ENCODE results near the gene TUBB4A. TPM values are rescaled to one million over a fixed set of nuclear protein-coding genes. Genes with fewer than 3 reads are reported as not detected.

The TUBB4A gene
- total and polyA plus RNA-seq, 7 donors: 0.44 to 6.4 (median 2.7) TPM

GRCh38 chr19:6471076-6471475 lies 31.0 kb downstream of the TUBB4A start:
- intact Hi-C loops (cut with DNase I): no loop called here
- WGBS, 3 donors: 74 to 84% (median 74%) methylated on average over 14 of the region's 14 CpGs
- H3K36me3 ChIP-seq (ENCODE audit: insufficient read depth in 1 of 2, low read depth in 1 of 2): no peaks in the 10 kb centered on the region
- no peaks in the 10 kb centered on the region for H3K9me3 ChIP-seq
- H3K4me3 ChIP-seq: no peak overlapping the region
- TF ChIP-seq CTCF (IDR thresholded peaks at IDR 0.05): no peak
- no peak for ATAC-seq
- H3K4me1 ChIP-seq: no peaks in the 10 kb centered on the region
- no peak for DNase-seq
- no peak overlapping the region for H3K27ac ChIP-seq
- peaks cover 0 to 35% (median 18%) of the 10 kb centered on the region in 3 donors for H3K27me3 ChIP-seq (ENCODE audit: insufficient read depth in 3 of 3, low read length in 2 of 3)

GRCh38 chr19:6470173-6470572 lies 31.9 kb downstream of the TUBB4A start:
- no peak overlapping the region for H3K27ac ChIP-seq
- intact Hi-C loops (cut with DNase I): no loop called here
- DNase-seq (no peak), ATAC-seq (no peak)
- H3K9me3 ChIP-seq: no peaks in the 10 kb centered on the region
- WGBS, 3 donors: 59 to 68% (median 63%) methylated on average over 8 of the region's 8 CpGs
- TF ChIP-seq CTCF (IDR thresholded peaks at IDR 0.05): no peak
- H3K4me1 ChIP-seq: no peaks in the 10 kb centered on the region
- no peak overlapping the region for H3K4me3 ChIP-seq
- no peaks in the 10 kb centered on the region for H3K36me3 ChIP-seq (ENCODE audit: insufficient read depth in 1 of 2, low read depth in 1 of 2)
- peaks cover 0 to 30% (median 13%) of the 10 kb centered on the region in 3 donors for H3K27me3 ChIP-seq (ENCODE audit: insufficient read depth in 3 of 3, low read length in 2 of 3)

GRCh38 chr19:6467384-6467783 lies 34.7 kb downstream of the TUBB4A start:
- H3K4me3 ChIP-seq: no peak overlapping the region
- H3K9me3 ChIP-seq: no peaks in the 10 kb centered on the region
- ATAC-seq: no peak
- no peaks in the 10 kb centered on the region for H3K36me3 ChIP-seq (ENCODE audit: insufficient read depth in 1 of 2, low read depth in 1 of 2)
- 59 to 67% (median 61%) methylated on average over 8 of the region's 8 CpGs for WGBS, 3 donors
- DNase-seq: no peak
- intact Hi-C loops (cut with DNase I): no loop called here
- H3K27ac ChIP-seq: no peak overlapping the region
- TF ChIP-seq CTCF (IDR thresholded peaks at IDR 0.05): no peak
- H3K4me1 ChIP-seq: no peaks in the 10 kb centered on the region
- peaks cover 0 to 39% (median 16%) of the 10 kb centered on the region in 3 donors for H3K27me3 ChIP-seq (ENCODE audit: insufficient read depth in 3 of 3, low read length in 2 of 3)

- no peak for DNase-seq
- Histone ChIP-seq H3K9me3 (no peaks in the 10 kb centered on the region), H3K4me3 (no peak overlapping the region), H3K4me1 (no peaks in the 10 kb centered on the region), H3K36me3 (ENCODE audit: insufficient read depth in 1 of 2, low read depth in 1 of 2) (no peaks in the 10 kb centered on the region), H3K27ac (no peak overlapping the region), H3K27me3 (ENCODE audit: insufficient read depth in 3 of 3, low read length in 2 of 3) (peaks cover 0 to 39% (median 16%) of the 10 kb centered on the region in 3 donors)
- WGBS, 3 donors: 79 to 82% (median 80%) methylated on average over 21 of the region's 21 CpGs
- TF ChIP-seq CTCF (IDR thresholded peaks at IDR 0.05): no peak
- intact Hi-C loops (cut with DNase I): no loop called here
- no peak for ATAC-seq
Observed at GRCh38 chr19:6466526-6467248, 35.4 kb downstream of the TUBB4A start.

- no peaks in the 10 kb centered on the region for H3K36me3 ChIP-seq (ENCODE audit: insufficient read depth in 1 of 2, low read depth in 1 of 2)
- no peak for ATAC-seq
Observed at GRCh38 chr19:6465663-6466062, 36.4 kb downstream of the TUBB4A start.

More at GRCh38 chr19:6465663-6466062, 36.4 kb downstream of the TUBB4A start:
- Histone ChIP-seq H3K4me3 (no peak overlapping the region), H3K4me1 (no peaks in the 10 kb centered on the region), H3K27me3 (ENCODE audit: insufficient read depth in 3 of 3, low read length in 2 of 3) (peaks cover 0 to 38% (median 13%) of the 10 kb centered on the region in 3 donors), H3K9me3 (no peaks in the 10 kb centered on the region), H3K27ac (no peak overlapping the region)
- intact Hi-C loops (cut with DNase I): no loop called here
- DNase-seq: no peak
- 85 to 93% (median 91%) methylated on average over 8 of the region's 8 CpGs for WGBS, 3 donors
- TF ChIP-seq CTCF (IDR thresholded peaks at IDR 0.05): no peak

Measured in psoas muscle (tissue), 8 donors.